Left hindlimb (tissue), 1 donor: ENCODE data around the gene PRKG1.
"Not testable (repeated sequence)": the region's sequence is repeated elsewhere in the genome, so short reads cannot be mapped to it uniquely, and the experiment has no call there.

Source experiments
- DNase-seq: peaks from one replicate; pipeline ENCODE4 v3.0.0-alpha.2; 2018

PRKG1 gene

DNA sequence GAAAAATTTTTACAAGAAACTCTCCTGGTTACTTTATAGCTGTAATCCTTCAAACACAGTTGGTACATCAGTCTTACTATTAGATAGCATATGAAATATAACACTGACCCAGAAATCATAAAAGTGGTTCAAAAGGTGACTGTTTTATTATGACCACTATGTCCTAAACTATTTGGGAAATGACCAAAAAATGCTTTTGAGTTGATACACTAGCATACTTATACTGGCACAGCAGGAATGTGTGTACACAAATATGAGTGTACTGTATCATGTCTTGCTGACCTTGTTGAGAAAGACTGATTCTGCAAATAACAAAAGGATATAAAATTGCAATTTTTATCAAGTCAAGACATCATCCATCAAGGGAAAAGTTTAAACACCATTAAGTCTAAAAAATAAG lies 600.8 kb downstream of the PRKG1 start:
- no peak for DNase-seq

DNA sequence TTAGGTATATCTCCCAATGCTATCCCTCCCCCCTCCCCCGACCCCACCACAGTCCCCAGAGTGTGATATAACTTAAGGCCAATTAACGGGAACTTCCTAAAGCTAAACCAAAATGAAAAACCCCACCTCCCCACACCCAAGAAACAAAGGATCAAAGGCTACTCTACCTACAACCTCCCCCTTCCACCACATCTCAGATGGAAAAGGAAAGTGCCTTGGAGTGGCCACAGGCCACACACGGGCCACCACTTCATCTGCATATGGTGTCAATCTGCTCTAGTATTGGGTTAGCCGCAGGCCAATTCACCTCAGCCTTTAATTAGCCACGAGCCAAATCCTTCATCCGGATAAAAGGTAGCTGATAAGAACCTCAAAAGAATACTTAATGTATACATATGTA lies 605.6 kb downstream of the PRKG1 start:
- DNase-seq = no peak

DNA sequence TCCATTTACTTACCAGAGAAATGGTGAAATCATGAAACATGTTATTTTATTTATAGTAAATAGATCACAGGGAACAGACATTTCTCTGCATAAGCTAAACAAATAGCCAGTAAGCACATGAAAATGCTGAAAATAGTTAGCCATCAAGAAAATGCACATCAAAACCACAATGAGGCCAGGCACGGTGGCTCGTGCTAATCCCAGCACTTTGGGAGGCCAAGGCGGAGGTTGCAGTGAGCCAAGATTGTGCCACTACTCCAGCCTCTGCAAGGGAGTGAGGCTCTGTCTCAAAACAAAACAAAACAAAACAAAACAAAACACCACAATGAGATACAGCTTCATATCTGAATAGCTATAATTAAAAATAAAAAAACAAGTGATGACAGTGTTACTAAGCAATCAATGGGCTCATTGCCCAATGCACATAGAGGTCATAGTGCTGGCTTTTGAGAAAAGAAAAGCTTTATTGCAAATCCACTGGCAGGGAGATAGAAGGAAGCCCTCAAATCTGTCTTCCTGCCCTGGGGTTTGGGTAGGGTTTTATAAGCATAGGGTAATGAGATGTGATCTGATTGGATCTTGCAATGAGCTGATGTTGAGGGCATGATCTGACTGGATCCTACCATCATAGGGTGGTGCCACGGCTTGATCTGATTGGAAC lies 608.9 kb downstream of the PRKG1 start:
- no peak for DNase-seq

DNA sequence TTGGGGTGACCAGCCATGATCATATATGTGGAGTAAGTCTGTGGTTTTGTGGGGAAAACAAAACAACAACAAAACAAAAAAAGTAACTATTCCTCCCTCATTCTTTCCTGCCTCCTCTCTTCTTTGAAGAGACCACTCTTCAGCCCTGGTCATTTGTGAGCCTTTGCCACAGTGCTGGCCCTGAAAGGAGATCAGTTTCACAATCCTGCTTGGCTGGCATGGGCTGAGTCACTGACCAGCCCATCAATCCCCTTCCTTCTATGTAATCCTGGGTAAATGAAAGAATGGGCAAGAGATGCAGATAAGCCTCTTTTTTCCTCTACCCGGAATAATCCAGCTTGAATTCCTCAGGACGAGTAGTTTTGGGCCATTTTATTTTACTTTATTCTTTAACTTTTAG lies 611.5 kb downstream of the PRKG1 start:
- peak; percentile 36 for DNase-seq

DNA sequence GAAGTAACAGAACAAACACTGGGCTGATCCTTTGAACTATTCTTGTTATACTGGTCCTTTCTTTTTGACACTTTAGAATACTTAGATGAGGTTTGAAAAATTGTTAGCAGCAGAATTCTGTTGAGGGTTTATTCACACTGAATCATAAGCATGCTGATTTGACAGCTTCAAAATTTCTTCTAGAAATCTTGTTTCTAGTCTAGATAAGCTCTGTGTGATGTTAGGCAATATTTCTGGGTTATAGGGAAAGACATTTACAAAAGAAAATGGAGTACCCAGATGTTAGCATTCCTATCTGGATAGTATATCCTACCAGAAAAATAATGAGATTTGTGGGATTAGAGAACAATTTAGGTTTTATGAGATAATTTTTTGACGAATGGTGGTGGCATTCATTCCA lies 613.0 kb downstream of the PRKG1 start:
- no peak for DNase-seq

DNA sequence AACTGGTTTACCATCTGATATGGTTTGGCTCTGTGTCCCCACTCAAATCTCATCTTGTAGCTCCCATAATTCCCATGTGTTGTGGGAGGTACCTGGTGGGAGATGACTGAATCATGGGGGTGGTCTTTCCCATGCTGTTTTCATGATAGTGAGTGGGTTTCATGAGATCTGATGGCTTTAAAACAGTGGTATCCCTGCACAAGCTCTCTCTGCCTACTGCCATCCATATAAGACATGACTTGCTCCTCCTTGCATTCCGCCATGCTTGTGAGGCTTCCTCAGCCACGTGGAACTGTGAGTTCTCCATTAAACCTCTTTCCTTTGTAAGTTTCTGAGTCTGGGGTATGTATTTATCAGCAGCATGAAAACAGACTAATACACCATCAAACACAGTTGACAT lies 614.5 kb downstream of the PRKG1 start:
- DNase-seq = not testable (repeated sequence)

DNA sequence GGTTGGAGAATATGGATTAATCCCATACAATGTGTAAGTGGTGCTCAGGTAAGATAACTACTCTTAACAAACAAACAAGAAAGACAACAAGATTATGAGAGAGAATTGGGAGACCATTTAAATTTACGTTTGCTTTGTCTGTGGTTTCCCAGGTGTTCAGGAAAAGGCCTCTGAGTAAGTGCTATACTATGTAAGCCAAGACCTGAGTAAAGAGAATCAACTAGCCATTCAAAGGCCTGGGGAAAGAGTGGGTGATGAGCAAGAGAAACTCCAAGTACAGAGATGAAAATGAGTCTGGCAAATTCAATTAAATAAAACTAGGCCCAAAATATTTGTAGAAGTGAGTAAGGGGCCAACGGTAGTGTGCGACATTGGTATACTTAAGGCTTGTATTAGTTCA lies 615.2 kb downstream of the PRKG1 start:
- DNase-seq = no peak

DNA sequence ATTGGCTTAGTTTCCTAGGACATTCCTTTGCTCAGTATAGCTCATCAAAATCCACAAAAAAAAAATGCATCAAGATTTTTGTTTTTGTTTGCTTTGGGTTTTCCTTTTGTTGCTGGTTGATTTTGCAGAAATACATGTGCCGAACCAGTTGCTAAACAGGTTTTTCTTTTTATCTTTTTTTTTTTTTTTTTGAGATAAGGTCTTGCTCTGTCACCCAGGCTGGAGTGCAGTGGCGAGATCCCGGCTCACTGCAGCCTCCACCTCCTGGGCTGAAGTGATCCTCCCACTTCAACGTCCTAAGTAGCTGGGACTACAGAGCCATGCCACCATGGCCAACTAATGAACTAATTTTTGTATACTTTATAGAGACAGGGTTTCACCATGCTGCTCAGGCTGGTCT lies 616.8 kb downstream of the PRKG1 start:
- no peak for DNase-seq

DNA sequence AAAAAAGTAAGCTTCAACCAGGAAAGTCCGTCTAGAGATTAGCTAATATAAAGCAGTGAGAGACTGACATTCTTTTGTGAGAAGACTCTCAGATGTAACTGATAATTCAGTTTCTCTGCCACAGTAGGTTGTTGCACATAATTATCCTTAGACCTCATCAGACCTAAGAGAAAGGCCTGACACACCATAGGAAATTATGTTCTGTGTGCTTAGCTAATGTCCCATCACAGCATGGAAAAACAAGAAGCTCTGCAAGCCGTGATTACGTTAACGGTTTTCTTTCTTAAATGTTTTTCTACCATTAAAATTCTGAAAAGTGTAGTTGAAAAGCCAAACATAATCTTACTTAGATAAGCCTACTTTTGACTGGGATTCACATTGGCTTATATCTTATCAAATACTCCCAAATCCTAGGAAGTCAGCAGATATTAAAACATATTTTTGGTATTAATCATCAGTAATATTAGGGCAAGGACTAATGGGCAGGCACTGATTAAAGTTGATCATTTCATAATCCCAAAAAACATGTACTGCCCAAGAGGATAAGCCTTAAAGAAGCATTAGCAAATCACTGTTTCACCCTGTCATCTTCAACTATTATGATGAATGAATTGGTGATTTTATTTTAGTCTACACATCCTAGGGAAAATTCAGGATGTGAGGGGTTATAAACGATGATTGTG lies 619.9 kb downstream of the PRKG1 start:
- no peak for DNase-seq

DNA sequence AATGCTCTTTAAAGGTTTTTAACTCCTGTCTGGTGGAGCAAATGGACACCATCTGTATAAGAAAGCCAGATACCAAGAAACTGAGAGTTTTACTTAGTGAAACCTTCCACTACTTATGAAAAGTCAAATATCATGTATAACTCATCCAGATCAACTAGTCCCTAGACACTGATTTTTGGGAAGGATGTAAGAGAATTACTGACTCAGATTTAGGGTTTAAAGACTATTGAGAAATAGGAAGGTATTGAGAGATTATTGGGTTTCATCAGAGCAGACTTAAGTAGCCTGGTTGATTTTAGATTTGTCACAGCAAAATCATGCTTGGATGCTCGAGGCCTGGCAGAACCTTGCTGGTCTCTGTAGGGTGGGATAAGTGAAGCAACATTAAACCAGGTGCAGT lies 622.0 kb downstream of the PRKG1 start:
- DNase-seq = no peak

DNA sequence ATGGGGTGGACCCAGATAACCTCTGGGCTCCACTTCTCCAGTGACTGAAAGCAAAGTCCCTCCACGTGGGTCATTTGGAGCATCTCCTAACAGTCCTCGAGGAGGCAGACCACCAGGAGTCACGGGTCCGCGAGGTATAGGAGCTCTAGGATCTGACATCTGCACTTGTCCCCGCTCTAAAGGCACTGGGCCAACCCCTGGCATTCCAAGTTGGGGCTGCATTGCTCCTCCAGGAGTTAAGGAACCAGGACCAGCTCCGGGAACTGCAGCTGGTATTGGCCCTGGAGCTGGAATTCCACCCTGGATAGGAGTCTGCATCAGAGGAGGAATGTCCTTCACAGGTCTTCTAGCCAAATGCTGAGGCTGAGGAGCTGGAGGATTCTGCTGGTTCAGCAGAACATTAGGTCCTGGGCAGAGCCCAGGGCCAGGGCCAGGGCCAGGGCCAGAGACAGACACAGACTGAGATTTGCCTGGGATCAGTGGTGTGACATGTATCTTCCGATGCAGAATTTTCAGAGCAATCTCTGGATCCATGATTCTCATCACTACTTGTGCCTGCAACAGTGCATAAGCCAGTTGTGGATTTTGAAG lies 624.3 kb downstream of the PRKG1 start:
- peak; percentile 26 for DNase-seq

DNA sequence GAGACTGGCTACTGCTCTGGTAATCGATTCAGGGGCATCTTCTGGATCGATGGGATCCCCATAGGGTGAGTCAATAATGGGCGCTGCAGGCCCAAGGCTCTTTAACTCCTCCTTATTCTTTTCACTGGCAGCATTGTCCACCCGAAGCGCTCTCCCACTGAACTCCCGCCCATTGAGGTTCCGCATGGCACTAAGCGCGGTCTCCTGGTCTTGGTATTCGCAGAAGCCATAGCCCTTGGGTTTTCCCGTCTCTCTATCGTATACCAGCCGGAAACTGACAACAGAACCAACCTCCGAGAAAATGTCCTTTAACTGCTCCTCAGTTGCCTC lies 624.8 kb downstream of the PRKG1 start:
- no peak for DNase-seq

DNA sequence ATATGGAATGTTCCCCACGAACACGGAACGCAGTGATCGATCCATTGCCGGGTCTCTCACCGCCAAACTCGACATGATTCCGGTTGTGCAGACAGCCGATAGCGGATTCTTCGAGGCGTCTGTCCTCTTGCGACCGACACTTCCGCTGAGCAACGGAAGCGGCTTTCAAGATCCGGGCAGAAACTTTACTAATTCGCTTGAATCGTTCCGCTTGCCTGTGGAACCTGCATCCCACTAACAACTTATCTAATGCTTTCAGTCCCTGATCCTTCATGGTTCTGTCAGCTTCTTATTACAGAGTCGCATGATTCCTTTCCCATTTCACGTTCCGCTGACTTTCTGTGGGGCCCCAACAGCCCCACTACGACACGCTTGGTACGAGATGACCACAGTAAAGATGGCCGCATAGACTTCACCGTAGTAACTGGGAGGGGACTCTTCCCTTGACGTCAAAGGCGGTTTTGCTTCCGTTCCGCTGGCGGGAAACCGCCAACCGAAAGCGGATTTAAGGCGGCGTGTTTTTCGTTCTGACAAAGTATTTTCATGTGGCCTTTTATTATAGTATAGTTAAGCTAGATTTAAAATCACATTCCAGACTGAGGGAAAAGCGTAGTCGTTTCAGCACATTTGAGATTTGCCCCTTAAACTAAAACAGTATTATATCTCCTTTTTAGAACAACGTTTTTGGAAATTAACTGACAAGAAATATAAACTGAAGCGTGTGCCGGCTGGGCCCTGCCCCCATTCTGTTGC lies 625.4 kb downstream of the PRKG1 start, which contains the start of gene CSTF2T:
Gene CSTF2T, minus strand, starts transcription at position 121 of the 753 bp plus-strand sequence. Its CDS starts 46 bp downstream, at position 75.
- DNase-seq = peak; percentile 92

DNA sequence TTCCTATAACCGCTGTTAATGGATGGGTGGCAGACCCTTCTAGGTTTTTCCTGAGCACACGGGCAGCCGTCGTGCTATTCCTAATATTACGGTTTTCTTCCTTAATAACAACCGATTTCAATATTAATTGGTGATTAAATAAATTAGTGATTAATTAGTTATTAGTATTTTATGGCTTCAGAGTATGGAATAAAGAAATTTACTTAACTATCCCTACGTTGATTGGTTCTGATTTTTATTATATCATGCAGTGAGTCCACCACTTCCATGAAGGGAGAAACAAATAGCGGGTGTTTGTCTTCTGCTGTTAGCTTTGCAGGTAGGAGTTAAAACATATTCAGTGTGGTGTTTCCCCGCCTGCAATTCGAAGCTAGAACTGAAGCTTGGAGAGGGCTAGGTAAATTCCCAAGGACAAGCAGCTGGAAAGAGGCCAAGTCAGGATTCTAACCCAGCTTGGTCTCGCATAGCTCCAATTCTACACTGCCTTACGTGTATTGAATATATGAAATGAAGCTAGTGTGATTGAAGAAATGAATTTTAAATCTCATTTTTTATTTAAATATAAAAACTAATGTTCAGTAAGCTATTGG lies 626.0 kb downstream of the PRKG1 start:
- peak; percentile 30 for DNase-seq

DNA sequence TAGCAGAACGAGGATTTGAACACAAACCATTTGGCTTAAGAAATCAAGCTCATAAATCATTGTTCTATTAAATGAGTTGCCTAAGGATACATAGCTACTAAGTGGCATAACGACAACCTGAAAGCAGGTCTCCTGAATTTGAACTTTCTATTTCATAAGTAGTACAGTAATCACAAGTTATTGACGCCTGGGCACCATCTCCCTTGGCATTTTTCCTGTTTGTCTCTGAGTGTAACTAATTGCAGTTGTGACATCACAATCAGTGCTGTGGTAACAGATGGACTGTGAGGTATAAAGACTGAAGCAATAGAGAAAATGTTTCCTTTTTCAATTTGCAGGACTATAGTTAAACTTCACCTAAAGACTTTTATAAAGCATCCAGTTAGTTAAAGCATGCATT lies 631.5 kb downstream of the PRKG1 start:
- no peak for DNase-seq

DNA sequence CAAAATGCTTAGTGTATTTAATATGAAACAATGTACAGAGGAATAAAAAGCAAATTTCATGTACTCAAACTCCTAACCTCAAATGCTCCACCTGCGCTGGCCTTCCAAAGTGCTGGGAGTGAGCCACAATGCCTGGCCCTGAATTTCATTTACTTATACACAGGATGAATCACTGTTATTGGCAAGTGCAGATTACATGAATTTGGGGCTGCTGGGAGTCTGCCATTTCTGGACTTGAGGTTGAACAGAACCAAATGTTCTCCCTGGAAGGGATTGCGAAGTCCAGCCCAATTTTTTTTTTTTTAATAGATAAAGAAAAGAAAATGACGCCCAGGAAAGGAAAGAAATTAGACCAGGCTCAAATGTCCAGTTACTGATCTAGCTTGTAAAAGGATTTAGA lies 631.9 kb downstream of the PRKG1 start:
- DNase-seq = peak; percentile 41

DNA sequence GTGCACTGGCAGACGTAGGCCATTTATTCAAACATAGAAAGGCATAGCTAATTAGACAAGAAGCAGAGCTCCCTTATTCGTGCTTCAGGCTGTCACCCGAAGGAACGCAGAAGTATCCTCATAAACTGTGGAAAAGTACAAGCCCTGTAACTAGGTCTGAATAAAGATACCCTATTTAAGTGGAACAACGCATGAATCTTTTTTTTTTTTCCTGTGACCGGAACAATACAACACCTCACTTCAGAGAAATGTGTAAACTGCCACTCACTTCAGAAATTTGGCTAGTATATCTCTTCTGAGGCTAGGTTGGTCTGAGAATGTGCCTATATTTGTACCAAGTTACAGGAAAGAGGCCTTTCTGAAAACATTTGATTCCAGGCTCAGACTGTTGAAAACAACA lies 633.1 kb downstream of the PRKG1 start:
- DNase-seq = no peak

DNA sequence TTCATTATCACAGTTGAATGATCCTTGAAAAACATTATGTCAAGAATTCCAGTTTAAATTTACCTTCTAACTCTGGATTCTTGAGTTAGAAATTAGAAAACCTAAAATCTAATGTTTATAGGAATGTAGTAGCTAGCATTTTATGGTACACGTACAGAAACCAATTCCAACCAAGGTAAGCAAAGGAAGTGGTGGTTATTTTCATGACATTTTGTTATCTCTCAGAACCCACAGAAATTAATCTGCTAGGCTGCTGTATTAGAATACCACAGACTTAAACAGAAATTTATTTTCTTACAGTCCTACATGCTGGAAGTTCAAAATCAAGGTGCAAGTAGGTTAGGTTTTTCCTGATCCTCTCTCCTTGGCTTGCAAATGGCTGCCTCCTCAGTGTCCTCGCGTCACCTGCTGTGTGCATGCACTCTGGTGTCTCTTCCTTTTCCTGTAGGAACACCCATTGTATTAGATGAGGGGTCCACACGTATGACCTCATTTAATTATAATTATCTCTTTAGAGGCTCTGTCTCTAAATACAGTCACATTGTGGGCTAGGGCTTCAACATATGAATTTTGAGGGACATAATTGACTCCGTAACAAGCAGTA lies 633.6 kb downstream of the PRKG1 start:
- DNase-seq = no peak

DNA sequence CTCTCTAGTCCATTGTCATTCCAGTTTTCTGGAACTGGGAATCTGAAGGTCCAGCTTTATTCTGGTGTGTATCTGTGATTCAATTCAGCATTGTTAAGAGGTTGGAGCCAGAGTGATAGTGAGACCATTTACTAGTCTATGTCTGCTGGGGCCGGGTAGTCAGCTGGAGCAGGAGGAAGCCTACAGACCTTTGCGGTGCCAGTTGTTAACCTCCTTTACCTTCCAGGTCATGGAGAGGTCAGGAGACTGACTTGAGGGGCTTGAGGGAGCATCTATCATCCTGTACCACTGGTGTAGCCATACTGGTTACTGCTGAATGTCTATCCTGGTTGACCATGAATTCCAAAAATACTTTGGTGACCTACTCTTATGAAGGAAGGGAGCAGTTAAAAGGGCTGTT lies 634.3 kb downstream of the PRKG1 start:
- DNase-seq = no peak

DNA sequence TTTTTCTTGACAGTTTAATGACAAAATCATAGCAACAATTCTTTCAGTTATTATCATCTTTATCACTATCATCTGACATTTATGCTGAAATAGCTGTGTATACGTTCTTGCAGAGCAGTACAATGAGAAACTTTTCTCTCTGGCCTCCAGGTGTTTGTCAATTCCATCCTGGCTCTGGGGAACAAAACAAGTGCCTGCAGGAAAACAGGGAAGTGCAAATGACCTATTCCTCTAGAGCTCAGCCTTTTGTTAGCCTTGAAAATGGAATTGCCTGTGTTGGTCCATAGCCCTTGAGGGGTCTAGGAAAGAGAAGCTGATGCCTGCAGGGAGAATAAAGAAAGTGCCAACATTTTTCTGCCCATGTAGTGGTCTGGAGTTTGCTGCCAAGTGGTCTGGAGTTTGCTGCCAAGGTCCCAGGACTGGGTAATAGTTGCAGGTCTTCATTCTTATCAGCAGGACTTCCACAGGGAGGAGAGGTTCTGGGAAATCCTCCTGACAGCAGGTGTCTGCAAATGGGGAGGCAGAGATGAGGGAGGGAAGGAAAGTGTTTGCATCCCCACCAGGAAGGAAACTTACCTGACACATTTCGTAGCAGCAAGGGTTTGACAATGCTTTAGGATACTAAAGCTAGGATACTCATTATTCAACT lies 635.2 kb downstream of the PRKG1 start:
- DNase-seq = no peak

DNA sequence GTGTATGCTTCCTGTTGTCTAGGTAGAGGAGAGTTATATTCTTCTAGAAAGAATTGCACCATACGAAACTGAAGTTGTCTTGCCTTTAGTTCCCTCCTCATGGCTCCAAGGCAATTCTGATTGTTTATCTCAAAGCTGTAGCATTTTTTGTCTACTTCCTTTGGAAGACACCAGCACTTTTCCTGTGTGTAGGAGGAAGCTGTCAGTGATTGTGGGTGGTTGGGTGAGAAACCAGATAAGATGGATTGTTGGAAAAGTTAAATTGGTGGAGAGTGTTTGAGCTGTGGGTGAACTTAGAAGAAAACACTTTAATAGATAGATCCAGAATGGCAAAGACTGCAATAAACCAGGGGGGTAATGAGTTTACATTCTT lies 637.2 kb downstream of the PRKG1 start:
- no peak for DNase-seq

DNA sequence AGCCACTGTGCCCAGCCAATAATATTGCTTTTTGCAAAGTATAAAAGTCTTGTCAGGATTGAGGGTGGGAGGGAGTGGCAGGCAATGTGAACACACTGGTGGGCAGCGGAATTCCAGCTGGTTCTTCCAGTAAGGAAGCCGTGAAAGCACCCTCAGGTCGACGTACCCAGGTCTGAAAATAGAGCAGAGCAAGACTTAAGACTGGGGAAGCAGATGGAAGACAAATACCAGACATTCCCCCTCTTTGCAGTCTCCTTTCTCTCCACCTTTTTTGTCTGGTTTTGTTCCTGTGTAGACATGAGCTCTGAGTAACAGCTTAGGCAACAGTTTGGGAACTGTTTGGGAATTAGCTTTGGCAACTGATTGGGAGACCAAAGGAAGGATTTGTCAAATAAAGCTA lies 642.7 kb downstream of the PRKG1 start:
- no peak for DNase-seq
